ENCODE data around the gene DUSP2. TPM values are rescaled to one million over a fixed set of nuclear protein-coding genes. Genes with fewer than 3 reads are reported as not detected.

The DUSP2 gene
- total RNA-seq, 2 donors from 2014 or later, result 6.0 to 9.2 TPM

DNA sequence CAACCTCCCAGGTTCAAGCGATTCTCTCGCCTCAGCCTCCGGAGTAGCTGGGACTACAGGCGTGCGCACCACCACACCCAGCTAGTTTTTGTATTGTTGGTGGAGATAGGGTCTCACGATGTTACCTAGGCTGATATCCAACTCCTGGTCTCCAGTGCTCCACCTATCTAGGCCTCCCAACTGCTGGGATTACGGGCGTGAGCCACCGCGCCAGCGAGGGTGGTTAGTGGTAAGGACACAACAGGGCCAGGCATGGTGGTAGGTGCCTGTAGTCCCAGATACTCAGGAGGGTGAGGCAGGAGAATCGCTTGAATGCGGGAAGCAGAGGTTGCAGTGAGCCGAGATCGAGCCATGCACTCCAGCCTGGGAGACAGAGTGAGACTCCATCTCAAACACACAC lies 26.6 kb upstream of the DUSP2 start:
- DNase-seq (no peak), ATAC-seq (no peak)
- H3K4me1 ChIP-seq, result no peaks in the 10 kb centered on the region
- H3K9me3 ChIP-seq, result no peaks in the 10 kb centered on the region
- no peak overlapping the region for H3K4me3 ChIP-seq
- H3K27ac ChIP-seq, result no peak overlapping the region
- 88 to 89% methylated on average over 14 to 15 of the region's 15 CpGs for WGBS, 2 donors
- intact Hi-C loops (cut with DNase I), result loop anchor here (10.0 kb wide), 1 partner anchor 57 kb away; the partner anchor contains the start of gene ADRA2B
- TF ChIP-seq, protein P1, sequence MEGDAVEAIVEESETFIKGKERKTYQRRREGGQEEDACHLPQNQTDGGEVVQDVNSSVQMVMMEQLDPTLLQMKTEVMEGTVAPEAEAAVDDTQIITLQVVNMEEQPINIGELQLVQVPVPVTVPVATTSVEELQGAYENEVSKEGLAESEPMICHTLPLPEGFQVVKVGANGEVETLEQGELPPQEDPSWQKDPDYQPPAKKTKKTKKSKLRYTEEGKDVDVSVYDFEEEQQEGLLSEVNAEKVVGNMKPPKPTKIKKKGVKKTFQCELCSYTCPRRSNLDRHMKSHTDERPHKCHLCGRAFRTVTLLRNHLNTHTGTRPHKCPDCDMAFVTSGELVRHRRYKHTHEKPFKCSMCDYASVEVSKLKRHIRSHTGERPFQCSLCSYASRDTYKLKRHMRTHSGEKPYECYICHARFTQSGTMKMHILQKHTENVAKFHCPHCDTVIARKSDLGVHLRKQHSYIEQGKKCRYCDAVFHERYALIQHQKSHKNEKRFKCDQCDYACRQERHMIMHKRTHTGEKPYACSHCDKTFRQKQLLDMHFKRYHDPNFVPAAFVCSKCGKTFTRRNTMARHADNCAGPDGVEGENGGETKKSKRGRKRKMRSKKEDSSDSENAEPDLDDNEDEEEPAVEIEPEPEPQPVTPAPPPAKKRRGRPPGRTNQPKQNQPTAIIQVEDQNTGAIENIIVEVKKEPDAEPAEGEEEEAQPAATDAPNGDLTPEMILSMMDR (IDR thresholded peaks at IDR 0.05), result no peak
- no peak for TF ChIP-seq POLR2A (IDR thresholded peaks at IDR 0.05)
- no peaks in the 10 kb centered on the region for H3K27me3 ChIP-seq
- H3K36me3 ChIP-seq (replicated peaks in 1 of 2; ENCODE audit: insufficient read depth in 1 of 2, low read depth in 2 of 2), result no peaks in the 10 kb centered on the region

DNA sequence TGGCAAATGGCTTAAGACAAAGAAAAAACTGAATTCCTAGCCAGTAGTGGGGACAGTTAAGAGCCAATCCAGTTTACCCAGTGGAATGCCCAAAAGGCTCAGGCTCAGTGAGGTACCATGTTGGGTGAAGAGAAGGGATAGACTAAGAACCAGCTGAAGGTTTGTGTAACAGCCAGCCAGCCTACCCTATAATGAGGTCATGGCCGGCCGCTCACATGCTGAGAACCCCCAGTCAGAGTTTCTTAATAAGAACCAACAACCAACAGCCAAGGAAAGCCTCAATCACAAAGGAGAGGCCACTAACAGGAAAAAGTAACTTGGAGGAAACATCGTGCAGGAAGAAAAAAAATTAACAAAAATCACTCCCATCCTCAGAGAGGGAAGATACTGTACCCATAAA lies 25.4 kb upstream of the DUSP2 start:
- intact Hi-C loops (cut with DNase I), result loop anchor here (10.0 kb wide), 1 partner anchor 56 kb away; the partner anchor contains the start of gene ADRA2B
- H3K27me3 ChIP-seq, result no peaks in the 10 kb centered on the region
- no peak for DNase-seq
- H3K27ac ChIP-seq, result no peak overlapping the region
- no peak overlapping the region for H3K4me3 ChIP-seq
- no peaks in the 10 kb centered on the region for H3K36me3 ChIP-seq (replicated peaks in 1 of 2; ENCODE audit: insufficient read depth in 1 of 2, low read depth in 2 of 2)
- H3K4me1 ChIP-seq, result no peaks in the 10 kb centered on the region
- WGBS, 2 donors, result 89 to 96% methylated on average over 3 of the region's 3 CpGs
- ATAC-seq, result no peak
- TF ChIP-seq, protein P1 (IDR thresholded peaks at IDR 0.05), result no peak
- TF ChIP-seq POLR2A (IDR thresholded peaks at IDR 0.05), result no peak
- H3K9me3 ChIP-seq, result no peaks in the 10 kb centered on the region

GRCh38 chr2:96169868-96170507 lies 24.7 kb upstream of the DUSP2 start:
- Histone ChIP-seq H3K4me1 (no peaks in the 10 kb centered on the region), H3K36me3 (replicated peaks in 1 of 2; ENCODE audit: insufficient read depth in 1 of 2, low read depth in 2 of 2) (no peaks in the 10 kb centered on the region), H3K9me3 (no peaks in the 10 kb centered on the region), H3K27me3 (no peaks in the 10 kb centered on the region), H3K4me3 (no peak overlapping the region), H3K27ac (no peak overlapping the region)
- intact Hi-C loops (cut with DNase I), result loop anchor here (10.0 kb wide), 1 partner anchor 55 kb away; the partner anchor contains the start of gene ADRA2B
- WGBS, 2 donors, result 70 to 78% methylated on average over 2 of the region's 2 CpGs
- TF ChIP-seq, protein P1 (IDR thresholded peaks at IDR 0.05), result no peak
- no peak for TF ChIP-seq POLR2A (IDR thresholded peaks at IDR 0.05)
- DNase-seq, result no peak
- ATAC-seq, result no peak

DNA sequence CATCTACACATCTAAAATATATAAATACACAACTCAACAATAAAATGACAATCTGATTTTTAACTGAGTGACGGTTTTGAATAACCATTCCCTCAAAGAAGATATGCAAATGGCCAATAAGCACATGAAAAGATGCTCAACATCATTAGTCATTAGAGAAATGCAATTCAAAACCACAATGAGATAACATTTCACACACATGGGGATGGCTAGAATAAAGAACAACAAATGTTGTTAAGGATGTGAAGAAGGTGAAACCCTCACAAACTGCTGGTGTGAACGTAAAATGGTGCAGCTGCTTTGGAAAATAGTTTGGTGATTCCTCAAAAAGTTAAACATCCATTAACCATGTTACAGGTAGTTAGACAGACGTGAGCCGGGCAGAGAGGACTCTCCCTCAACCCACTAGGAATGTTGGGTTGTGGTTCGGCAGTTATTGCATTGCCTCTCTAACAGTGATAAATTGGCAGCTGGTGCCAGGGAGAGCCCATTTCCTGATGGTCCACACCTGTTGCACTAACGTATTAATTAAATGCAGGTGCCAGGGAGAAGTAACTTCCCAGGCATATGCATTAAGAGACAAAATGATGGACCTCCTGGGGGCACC lies 22.3 kb upstream of the DUSP2 start:
- H3K27ac ChIP-seq, result no peak overlapping the region

More for the DNA sequence above, 22.3 kb upstream of the DUSP2 start:
- H3K9me3 ChIP-seq, result no peaks in the 10 kb centered on the region
- H3K36me3 ChIP-seq (replicated peaks in 1 of 2; ENCODE audit: insufficient read depth in 1 of 2, low read depth in 2 of 2), result no peaks in the 10 kb centered on the region
- H3K4me3 ChIP-seq, result no peak overlapping the region
- 61 to 62% methylated on average over 6 of the region's 6 CpGs for WGBS, 2 donors
- ATAC-seq, result no peak
- TF ChIP-seq, protein P1 (IDR thresholded peaks at IDR 0.05), result no peak
- intact Hi-C loops (cut with DNase I), result no loop called here
- H3K27me3 ChIP-seq, result no peaks in the 10 kb centered on the region
- H3K4me1 ChIP-seq, result no peaks in the 10 kb centered on the region
- DNase-seq, result no peak

Data from body of pancreas (tissue), 4 donors.